SK-N-SH (cell line): ENCODE data around the gene R3HDM2. TPM values are rescaled to one million over a fixed set of nuclear protein-coding genes. Genes with fewer than 3 reads are reported as not detected.

ENCODE experiments used
- CTCF ChIA-PET: fragments of 300-600, 350-600 bp; formaldehyde crosslinking; extraction: SDS; loops from one replicate; lab custom pipeline; 2021; lab: Yijun Ruan, JAX
- POLR2A ChIA-PET: fragments of 350-600 bp; sonication (Branson Sonifier 250); formaldehyde crosslinking; extraction: SDS; loops from one replicate; lab custom pipeline; 2020; ENCODE audit warnings: antibody characterized with exemption, inconsistent platforms; lab: Yijun Ruan, JAX
- DNase-seq: peaks from one replicate; pipeline ENCODE4 v3.0.0; 2012
- H2AFZ ChIP-seq: fragments of 200-600 bp; sonication (generic); 2 replicates; pipeline ENCODE4 v1.8.1; 2016; ENCODE audit warnings: antibody characterized with exemption, mild to moderate bottlenecking, low read depth
- H3F3A ChIP-seq: fragments of 200-600 bp; sonication (generic); replicated peaks from 2 replicates; pipeline ENCODE3; 2016; ENCODE audit warnings: antibody characterized with exemption, mild to moderate bottlenecking; ENCODE audit not compliant: insufficient read depth
- H3K27ac ChIP-seq, 2 experiments: fragments of 200-500 bp in 1 of 2; fragments of 200-600 bp in 1 of 2; sonication (Bioruptor generic) in 1 of 2; sonication (generic), shearing (Covaris generic) in 1 of 2; 2 replicates each; pipeline versions ENCODE4 v1.5.1 to v1.6.1; 2014 to 2016; ENCODE audit warnings: low read depth in 2 of 2, inconsistent platforms in 1 of 2, low read length in 1 of 2, mild to moderate bottlenecking in 1 of 2, mixed read lengths in 1 of 2
- H3K27me3 ChIP-seq: fragments of 200-600 bp; sonication (generic), shearing (Covaris generic); 2 replicates; pipeline ENCODE4 v1.6.1; 2016; ENCODE audit warnings: mixed run types; ENCODE audit not compliant: insufficient read depth
- H3K36me3 ChIP-seq, 2 experiments: fragments of 200-500 bp in 1 of 2; fragments of 200-600 bp in 1 of 2; sonication (Bioruptor generic) in 1 of 2; sonication (generic) in 1 of 2; replicated peaks in 1 of 2; 2 replicates each; pipeline versions ENCODE3 to v1.5.1; 2014 to 2016; ENCODE audit warnings: low read length in 1 of 2, mild to moderate bottlenecking in 1 of 2; ENCODE audit not compliant: insufficient read depth in 2 of 2, control insufficient read depth in 1 of 2
- H3K4me1 ChIP-seq, 2 experiments: fragments of 200-500 bp in 1 of 2; fragments of 200-600 bp in 1 of 2; sonication (Bioruptor generic) in 1 of 2; sonication (generic), shearing (Covaris generic) in 1 of 2; 2 replicates each; pipeline versions ENCODE4 v1.5.1 to v1.6.1; 2014 to 2016; ENCODE audit warnings: low read depth in 1 of 2, low read length in 1 of 2, mixed run types in 1 of 2; ENCODE audit not compliant: insufficient read depth in 2 of 2, control insufficient read depth in 1 of 2
- H3K4me2 ChIP-seq: fragments of 200-600 bp; sonication (generic), shearing (Covaris generic); 2 replicates; pipeline ENCODE4 v1.6.1; 2017; ENCODE audit warnings: mixed run types
- H3K4me3 ChIP-seq, 2 experiments: fragments of 200-500 bp in 1 of 2; fragments of 200-600 bp in 1 of 2; sonication (Bioruptor generic) in 1 of 2; sonication (generic), shearing (Covaris generic) in 1 of 2; 2 replicates each; pipeline versions ENCODE4 v1.5.1 to v1.8.1; 2014 to 2016; ENCODE audit warnings: low read depth in 2 of 2, inconsistent platforms in 1 of 2, low read length in 1 of 2, mild to moderate bottlenecking in 1 of 2, mixed read lengths in 1 of 2, moderate library complexity in 1 of 2
- H3K79me2 ChIP-seq: fragments of 200-600 bp; sonication (generic); 2 replicates; pipeline ENCODE4 v1.8.1; 2017; ENCODE audit warnings: mild to moderate bottlenecking; ENCODE audit not compliant: insufficient read depth
- H3K9ac ChIP-seq: fragments of 200-600 bp; sonication (generic); 2 replicates; pipeline ENCODE4 v1.6.1; 2017; ENCODE audit warnings: mixed run types
- H3K9me2 ChIP-seq: fragments of 200-600 bp; sonication (generic); 2 replicates; pipeline ENCODE4 v1.6.1; 2017; ENCODE audit warnings: mixed run types
- H3K9me3 ChIP-seq: fragments of 200-600 bp; sonication (generic); 2 replicates; pipeline ENCODE4 v1.6.1; 2017; ENCODE audit warnings: mixed run types, mild to moderate bottlenecking, moderate library complexity
- H4K20me1 ChIP-seq: fragments of 200-600 bp; sonication (generic); 2 replicates; pipeline ENCODE4 v1.6.1; 2017; ENCODE audit warnings: mild to moderate bottlenecking, mixed run types; ENCODE audit not compliant: insufficient read depth
- EP300 ChIP-seq, 2 experiments: IDR thresholded peaks; 2 replicates each; pipeline versions ENCODE4 v1.4.0 to v1.6.1; 2012; ENCODE audit warnings: borderline replicate concordance in 1 of 2, low read depth in 1 of 2, low read length in 1 of 2
- FOXJ3 ChIP-seq: sonication (generic); formaldehyde crosslinking; IDR thresholded peaks from 2 replicates; pipeline ENCODE4 v1.5.1; 2020; ENCODE audit warnings: mild to moderate bottlenecking, missing genetic modification reagents
- FOXM1 ChIP-seq: IDR thresholded peaks from 2 replicates; pipeline ENCODE4 v1.4.0; 2012; ENCODE audit warnings: low read depth, mild to moderate bottlenecking
- MEF2A ChIP-seq: IDR thresholded peaks from 2 replicates; pipeline ENCODE4 v1.4.0; 2012; ENCODE audit warnings: low read depth, borderline replicate concordance
- NRF1 ChIP-seq: IDR thresholded peaks from 2 replicates; pipeline ENCODE4 v1.6.1; 2012; ENCODE audit warnings: low read depth, mild to moderate bottlenecking, low read length
- POLR2AphosphoS5 ChIP-seq: IDR thresholded peaks from 2 replicates; pipeline ENCODE4 v1.6.1; 2012; ENCODE audit warnings: low read depth, low read length
- RCOR1 ChIP-seq: fragments of 150-350 bp; IDR thresholded peaks from 2 replicates; pipeline ENCODE4 v1.6.1; 2017; ENCODE audit warnings: antibody characterized with exemption, low read length
- RXRA ChIP-seq: IDR thresholded peaks from 2 replicates; pipeline ENCODE4 v1.4.0; 2012; ENCODE audit warnings: low read depth, mild to moderate bottlenecking, borderline replicate concordance
- SIN3A ChIP-seq: IDR thresholded peaks from 2 replicates; pipeline ENCODE4 v1.6.1; 2012; ENCODE audit warnings: low read depth, mild to moderate bottlenecking, low read length, moderate library complexity, borderline replicate concordance
- SMC3 ChIP-seq: IDR thresholded peaks from 2 replicates; pipeline ENCODE4 v1.6.1; 2012; ENCODE audit warnings: low read depth, low read length, improper control_type of control experiment
- TCF12 ChIP-seq: IDR thresholded peaks from 2 replicates; pipeline ENCODE4 v1.4.0; 2012
- WGBS: methylation state at CpG from one replicate; pipeline ENCODE4 v1.1.6; 2017; ENCODE audit warnings: low lambda C conversion rate; 5-methylcytosine and 5-hydroxymethylcytosine counted together
- polyA plus RNA-seq, 3 experiments: library from polyadenylated mRNA; depleted of rRNA; stranded (reverse); fragments of >200 nt; gene quantifications; 2 replicates each; pipeline ENCODE4 v1.2.3, GENCODE V29; 2012
- TF ChIP-seq, protein P1 (sequence below): IDR thresholded peaks from 2 replicates; pipeline ENCODE4 v1.6.1; 2012; ENCODE audit warnings: mild to moderate bottlenecking, low read depth, low read length, moderate library complexity
- TF ChIP-seq, protein P2 (sequence below): IDR thresholded peaks from 2 replicates; pipeline ENCODE4; 2012
- TF ChIP-seq, protein P3 (sequence below): IDR thresholded peaks from 2 replicates; pipeline ENCODE4 v1.4.0; 2012; ENCODE audit warnings: low read depth, borderline replicate concordance
- TF ChIP-seq, protein P4 (sequence below): fragments of 200-600 bp; sonication (generic); IDR thresholded peaks from 2 replicates; pipeline ENCODE4 v1.6.1; 2017; ENCODE audit warnings: antibody characterized with exemption, mild to moderate bottlenecking, moderate library complexity
- TF ChIP-seq, protein P5 (sequence below): IDR thresholded peaks from 2 replicates; pipeline ENCODE4 v1.4.0; 2012; ENCODE audit warnings: low read depth

The R3HDM2 gene
- polyA plus RNA-seq, 1 of the 3 experiments (the other 2 are of a cell fraction) = 23.1 TPM

DNA sequence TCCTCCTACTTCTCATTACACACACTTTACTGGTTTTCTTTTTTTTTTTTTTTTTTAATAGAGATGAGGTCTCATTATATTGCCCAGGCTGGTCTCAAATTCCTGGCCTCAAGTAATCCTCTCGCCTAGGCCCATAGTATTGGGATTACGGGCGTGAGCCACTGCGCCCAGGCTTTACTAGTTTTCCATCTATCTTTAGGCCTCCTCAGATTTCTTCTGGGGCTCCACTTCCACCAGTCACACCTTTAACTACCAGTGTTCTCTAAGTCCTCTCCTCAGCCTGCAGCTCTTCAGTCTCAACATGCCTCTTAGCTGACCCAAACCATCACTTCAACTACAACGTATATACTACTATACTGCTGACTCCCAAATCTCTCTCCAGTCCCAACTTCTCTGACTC is 10.4 kb downstream of the R3HDM2 start:
- Histone ChIP-seq H3K9ac (no peak overlapping the region), H3F3A (peaks cover 13% of the 10 kb centered on the region), H4K20me1 (0 out of 2 replicates have a peak, but pooled peaks cover 6% of the 10 kb centered on the region), H3K27ac (no peak overlapping the region), H2AFZ (no peak overlapping the region), H3K27me3 (no peaks in the 10 kb centered on the region), H3K9me2 (no peaks in the 10 kb centered on the region), H3K4me2 (no peak overlapping the region), H3K9me3 (no peaks in the 10 kb centered on the region), H3K4me1 (no peaks in the 10 kb centered on the region; a peak in 1 of 4 replicates), H3K36me3 (peaks cover 0 to 7% of the 10 kb centered on the region in 2 experiments), H3K4me3 (no peak overlapping the region), H3K79me2 (peaks cover 81% of the 10 kb centered on the region)
- no peak for DNase-seq
- ChIA-PET CTCF (interaction anchor here (1.0 to 1.2 kb wide), 2 partner anchors 18 to 39 kb away, joined by 3 read pairs; no protein-coding TSS in a partner anchor), POLR2A (no interaction called here)
- 95% methylated on average over 5 of the region's 5 CpGs for WGBS
- TF ChIP-seq TCF12 = no peak
- TF ChIP-seq, protein P1, sequence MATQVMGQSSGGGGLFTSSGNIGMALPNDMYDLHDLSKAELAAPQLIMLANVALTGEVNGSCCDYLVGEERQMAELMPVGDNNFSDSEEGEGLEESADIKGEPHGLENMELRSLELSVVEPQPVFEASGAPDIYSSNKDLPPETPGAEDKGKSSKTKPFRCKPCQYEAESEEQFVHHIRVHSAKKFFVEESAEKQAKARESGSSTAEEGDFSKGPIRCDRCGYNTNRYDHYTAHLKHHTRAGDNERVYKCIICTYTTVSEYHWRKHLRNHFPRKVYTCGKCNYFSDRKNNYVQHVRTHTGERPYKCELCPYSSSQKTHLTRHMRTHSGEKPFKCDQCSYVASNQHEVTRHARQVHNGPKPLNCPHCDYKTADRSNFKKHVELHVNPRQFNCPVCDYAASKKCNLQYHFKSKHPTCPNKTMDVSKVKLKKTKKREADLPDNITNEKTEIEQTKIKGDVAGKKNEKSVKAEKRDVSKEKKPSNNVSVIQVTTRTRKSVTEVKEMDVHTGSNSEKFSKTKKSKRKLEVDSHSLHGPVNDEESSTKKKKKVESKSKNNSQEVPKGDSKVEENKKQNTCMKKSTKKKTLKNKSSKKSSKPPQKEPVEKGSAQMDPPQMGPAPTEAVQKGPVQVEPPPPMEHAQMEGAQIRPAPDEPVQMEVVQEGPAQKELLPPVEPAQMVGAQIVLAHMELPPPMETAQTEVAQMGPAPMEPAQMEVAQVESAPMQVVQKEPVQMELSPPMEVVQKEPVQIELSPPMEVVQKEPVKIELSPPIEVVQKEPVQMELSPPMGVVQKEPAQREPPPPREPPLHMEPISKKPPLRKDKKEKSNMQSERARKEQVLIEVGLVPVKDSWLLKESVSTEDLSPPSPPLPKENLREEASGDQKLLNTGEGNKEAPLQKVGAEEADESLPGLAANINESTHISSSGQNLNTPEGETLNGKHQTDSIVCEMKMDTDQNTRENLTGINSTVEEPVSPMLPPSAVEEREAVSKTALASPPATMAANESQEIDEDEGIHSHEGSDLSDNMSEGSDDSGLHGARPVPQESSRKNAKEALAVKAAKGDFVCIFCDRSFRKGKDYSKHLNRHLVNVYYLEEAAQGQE = no peak
- TF ChIP-seq, protein P2, sequence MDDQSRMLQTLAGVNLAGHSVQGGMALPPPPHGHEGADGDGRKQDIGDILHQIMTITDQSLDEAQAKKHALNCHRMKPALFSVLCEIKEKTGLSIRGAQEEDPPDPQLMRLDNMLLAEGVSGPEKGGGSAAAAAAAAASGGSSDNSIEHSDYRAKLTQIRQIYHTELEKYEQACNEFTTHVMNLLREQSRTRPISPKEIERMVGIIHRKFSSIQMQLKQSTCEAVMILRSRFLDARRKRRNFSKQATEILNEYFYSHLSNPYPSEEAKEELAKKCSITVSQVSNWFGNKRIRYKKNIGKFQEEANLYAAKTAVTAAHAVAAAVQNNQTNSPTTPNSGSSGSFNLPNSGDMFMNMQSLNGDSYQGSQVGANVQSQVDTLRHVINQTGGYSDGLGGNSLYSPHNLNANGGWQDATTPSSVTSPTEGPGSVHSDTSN = no peak
- TF ChIP-seq, protein P3, sequence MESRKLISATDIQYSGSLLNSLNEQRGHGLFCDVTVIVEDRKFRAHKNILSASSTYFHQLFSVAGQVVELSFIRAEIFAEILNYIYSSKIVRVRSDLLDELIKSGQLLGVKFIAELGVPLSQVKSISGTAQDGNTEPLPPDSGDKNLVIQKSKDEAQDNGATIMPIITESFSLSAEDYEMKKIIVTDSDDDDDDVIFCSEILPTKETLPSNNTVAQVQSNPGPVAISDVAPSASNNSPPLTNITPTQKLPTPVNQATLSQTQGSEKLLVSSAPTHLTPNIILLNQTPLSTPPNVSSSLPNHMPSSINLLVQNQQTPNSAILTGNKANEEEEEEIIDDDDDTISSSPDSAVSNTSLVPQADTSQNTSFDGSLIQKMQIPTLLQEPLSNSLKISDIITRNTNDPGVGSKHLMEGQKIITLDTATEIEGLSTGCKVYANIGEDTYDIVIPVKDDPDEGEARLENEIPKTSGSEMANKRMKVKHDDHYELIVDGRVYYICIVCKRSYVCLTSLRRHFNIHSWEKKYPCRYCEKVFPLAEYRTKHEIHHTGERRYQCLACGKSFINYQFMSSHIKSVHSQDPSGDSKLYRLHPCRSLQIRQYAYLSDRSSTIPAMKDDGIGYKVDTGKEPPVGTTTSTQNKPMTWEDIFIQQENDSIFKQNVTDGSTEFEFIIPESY = no peak
- no peak for TF ChIP-seq RXRA
- TF ChIP-seq, protein P4, sequence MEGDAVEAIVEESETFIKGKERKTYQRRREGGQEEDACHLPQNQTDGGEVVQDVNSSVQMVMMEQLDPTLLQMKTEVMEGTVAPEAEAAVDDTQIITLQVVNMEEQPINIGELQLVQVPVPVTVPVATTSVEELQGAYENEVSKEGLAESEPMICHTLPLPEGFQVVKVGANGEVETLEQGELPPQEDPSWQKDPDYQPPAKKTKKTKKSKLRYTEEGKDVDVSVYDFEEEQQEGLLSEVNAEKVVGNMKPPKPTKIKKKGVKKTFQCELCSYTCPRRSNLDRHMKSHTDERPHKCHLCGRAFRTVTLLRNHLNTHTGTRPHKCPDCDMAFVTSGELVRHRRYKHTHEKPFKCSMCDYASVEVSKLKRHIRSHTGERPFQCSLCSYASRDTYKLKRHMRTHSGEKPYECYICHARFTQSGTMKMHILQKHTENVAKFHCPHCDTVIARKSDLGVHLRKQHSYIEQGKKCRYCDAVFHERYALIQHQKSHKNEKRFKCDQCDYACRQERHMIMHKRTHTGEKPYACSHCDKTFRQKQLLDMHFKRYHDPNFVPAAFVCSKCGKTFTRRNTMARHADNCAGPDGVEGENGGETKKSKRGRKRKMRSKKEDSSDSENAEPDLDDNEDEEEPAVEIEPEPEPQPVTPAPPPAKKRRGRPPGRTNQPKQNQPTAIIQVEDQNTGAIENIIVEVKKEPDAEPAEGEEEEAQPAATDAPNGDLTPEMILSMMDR = no peak
- no peak for TF ChIP-seq FOXM1
- no peak for TF ChIP-seq SMC3
- TF ChIP-seq RCOR1 = no peak
- TF ChIP-seq POLR2AphosphoS5 = no peak
- TF ChIP-seq FOXJ3 (CRISPR knock-in tag) = no peak
- TF ChIP-seq NRF1 = no peak
- TF ChIP-seq, protein P5, sequence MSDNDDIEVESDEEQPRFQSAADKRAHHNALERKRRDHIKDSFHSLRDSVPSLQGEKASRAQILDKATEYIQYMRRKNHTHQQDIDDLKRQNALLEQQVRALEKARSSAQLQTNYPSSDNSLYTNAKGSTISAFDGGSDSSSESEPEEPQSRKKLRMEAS = no peak
- no peak for TF ChIP-seq MEF2A
- no peak for TF ChIP-seq SIN3A
- TF ChIP-seq EP300 (IDR thresholded peaks at IDR 0.05; ENCODE audit: borderline replicate concordance in 1 of 2, low read depth in 1 of 2, low read length in 1 of 2) = no peak
